Neural cell (in vitro differentiated cells): ENCODE measurements around the gene TPTE.

Source experiments
- EP300 ChIP-seq: fragments of 450-650 bp; conservative IDR thresholded peaks from 2 replicates; pipeline ENCODE4 v1.6.1; 2014; ENCODE audit warnings: antibody characterized with exemption, mild to moderate bottlenecking, moderate library complexity; ENCODE audit not compliant: poor library complexity, severe bottlenecking
- MXI1 ChIP-seq: fragments of 450-650 bp; conservative IDR thresholded peaks from 2 replicates; pipeline ENCODE4 v1.6.1; 2014; ENCODE audit warnings: antibody characterized with exemption, mild to moderate bottlenecking; ENCODE audit not compliant: poor library complexity, severe bottlenecking
- POLR2AphosphoS5 ChIP-seq: IDR thresholded peaks from 2 replicates; pipeline ENCODE4 v1.6.1; 2012
- SMC3 ChIP-seq: fragments of 450-650 bp; conservative IDR thresholded peaks from 2 replicates; pipeline ENCODE4 v1.6.1; 2014; ENCODE audit warnings: antibody characterized with exemption, mild to moderate bottlenecking, moderate library complexity; ENCODE audit not compliant: poor library complexity
- TAF1 ChIP-seq: IDR thresholded peaks from 2 replicates; pipeline ENCODE4 v1.6.1; 2012; ENCODE audit warnings: low read depth
- TF ChIP-seq, protein P1 (sequence below): fragments of 450-650 bp; IDR thresholded peaks from 2 replicates; pipeline ENCODE4 v1.5.1; 2014; ENCODE audit warnings: antibody characterized with exemption, mild to moderate bottlenecking, moderate library complexity; ENCODE audit not compliant: poor library complexity, severe bottlenecking

DNA sequence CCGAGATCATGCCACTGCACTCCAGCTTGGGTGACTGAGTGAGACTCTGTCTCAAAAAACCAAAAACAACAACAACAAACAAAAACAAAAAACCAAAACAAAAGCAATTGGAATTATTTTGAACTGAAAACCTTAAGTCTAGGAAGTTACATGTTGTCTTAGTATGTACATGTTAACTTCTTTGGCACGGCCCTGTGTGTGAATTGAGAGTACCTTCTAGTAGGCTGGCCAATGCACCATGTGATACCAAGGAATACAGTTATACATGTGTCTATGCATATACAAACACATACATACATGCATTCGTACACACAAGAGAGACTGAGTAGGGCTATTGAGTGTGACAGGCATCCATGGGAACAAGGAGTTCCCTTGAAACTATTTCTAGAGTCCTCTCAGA lies 18.6 kb downstream of the TPTE start:
- no peak for TF ChIP-seq POLR2AphosphoS5
- TF ChIP-seq, protein P1, sequence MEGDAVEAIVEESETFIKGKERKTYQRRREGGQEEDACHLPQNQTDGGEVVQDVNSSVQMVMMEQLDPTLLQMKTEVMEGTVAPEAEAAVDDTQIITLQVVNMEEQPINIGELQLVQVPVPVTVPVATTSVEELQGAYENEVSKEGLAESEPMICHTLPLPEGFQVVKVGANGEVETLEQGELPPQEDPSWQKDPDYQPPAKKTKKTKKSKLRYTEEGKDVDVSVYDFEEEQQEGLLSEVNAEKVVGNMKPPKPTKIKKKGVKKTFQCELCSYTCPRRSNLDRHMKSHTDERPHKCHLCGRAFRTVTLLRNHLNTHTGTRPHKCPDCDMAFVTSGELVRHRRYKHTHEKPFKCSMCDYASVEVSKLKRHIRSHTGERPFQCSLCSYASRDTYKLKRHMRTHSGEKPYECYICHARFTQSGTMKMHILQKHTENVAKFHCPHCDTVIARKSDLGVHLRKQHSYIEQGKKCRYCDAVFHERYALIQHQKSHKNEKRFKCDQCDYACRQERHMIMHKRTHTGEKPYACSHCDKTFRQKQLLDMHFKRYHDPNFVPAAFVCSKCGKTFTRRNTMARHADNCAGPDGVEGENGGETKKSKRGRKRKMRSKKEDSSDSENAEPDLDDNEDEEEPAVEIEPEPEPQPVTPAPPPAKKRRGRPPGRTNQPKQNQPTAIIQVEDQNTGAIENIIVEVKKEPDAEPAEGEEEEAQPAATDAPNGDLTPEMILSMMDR: no peak
- TF ChIP-seq MXI1: no peak
- TF ChIP-seq TAF1: no peak
- TF ChIP-seq SMC3: no peak
- TF ChIP-seq EP300: no peak
